HepG2 (cell line): ENCODE results near the gene METAP1D. TPM values are rescaled to one million over a fixed set of nuclear protein-coding genes. Genes with fewer than 3 reads are reported as not detected.

ENCODE experiments used
- FLYWCH1 ChIP-seq: sonication (generic); formaldehyde crosslinking; IDR thresholded peaks from 2 replicates; pipeline ENCODE4 v1.8.1; 2023; ENCODE audit warnings: mild to moderate bottlenecking, missing genetic modification reagents
- GATAD2A ChIP-seq: IDR thresholded peaks from 2 replicates; pipeline ENCODE4 v1.6.1; 2016
- GPN1 ChIP-seq: sonication (generic); formaldehyde crosslinking; IDR thresholded peaks from 2 replicates; pipeline ENCODE4 v1.5.1; 2020; ENCODE audit warnings: missing genetic modification reagents, borderline replicate concordance
- HIVEP1 ChIP-seq: sonication (generic); formaldehyde crosslinking; IDR thresholded peaks from 2 replicates; pipeline ENCODE4 v1.4.0; 2020; ENCODE audit warnings: mild to moderate bottlenecking, missing genetic modification reagents
- HNRNPL ChIP-seq: fragments of 200-400 bp; formaldehyde crosslinking; IDR thresholded peaks from 2 replicates; pipeline ENCODE4 v1.6.1; 2017; ENCODE audit warnings: mild to moderate bottlenecking, low read depth, low read length
- KAT8 ChIP-seq: IDR thresholded peaks from 2 replicates; pipeline ENCODE4 v1.6.1; 2016; ENCODE audit warnings: missing genetic modification reagents, missing compliant biosample characterization
- KIAA2018 ChIP-seq: sonication (generic); formaldehyde crosslinking; IDR thresholded peaks from 2 replicates; pipeline ENCODE4 v1.5.0; 2020; ENCODE audit warnings: mild to moderate bottlenecking, missing genetic modification reagents, borderline replicate concordance
- MEF2D ChIP-seq: sonication (generic); formaldehyde crosslinking; IDR thresholded peaks from 2 replicates; pipeline ENCODE4 v1.5.1; 2020; ENCODE audit warnings: mild to moderate bottlenecking, missing genetic modification reagents
- NFATC3 ChIP-seq: sonication (generic); formaldehyde crosslinking; IDR thresholded peaks from 2 replicates; pipeline ENCODE4 v1.5.1; 2020; ENCODE audit warnings: mild to moderate bottlenecking, missing genetic modification reagents
- NFIB ChIP-seq: sonication (generic); formaldehyde crosslinking; IDR thresholded peaks from 2 replicates; pipeline ENCODE4 v1.9.0; 2021; ENCODE audit warnings: missing genetic modification reagents, mild to moderate bottlenecking, borderline replicate concordance
- NR2F2 ChIP-seq: IDR thresholded peaks from 2 replicates; pipeline ENCODE4 v1.6.1; 2012; ENCODE audit warnings: low read depth, inconsistent platforms, borderline replicate concordance
- PLSCR1 ChIP-seq: sonication (generic); formaldehyde crosslinking; IDR thresholded peaks from 2 replicates; pipeline ENCODE4 v1.5.0; 2020; ENCODE audit warnings: missing genetic modification reagents, mild to moderate bottlenecking, borderline replicate concordance
- PTBP1 ChIP-seq: fragments of 200-400 bp; formaldehyde crosslinking; IDR thresholded peaks from 2 replicates; pipeline ENCODE4 v1.6.1; 2018; ENCODE audit warnings: low read length, low read depth; ENCODE audit not compliant: poor library complexity, severe bottlenecking
- RELA ChIP-seq: sonication (generic); formaldehyde crosslinking; IDR thresholded peaks from 2 replicates; pipeline ENCODE4 v1.4.0; 2020; ENCODE audit warnings: missing genetic modification reagents
- SP140L ChIP-seq: sonication (generic); formaldehyde crosslinking; IDR thresholded peaks from 2 replicates; pipeline ENCODE4 v1.4.0; 2020; ENCODE audit warnings: missing genetic modification reagents, borderline replicate concordance
- THAP8 ChIP-seq: sonication (generic); formaldehyde crosslinking; IDR thresholded peaks from 2 replicates; pipeline ENCODE4 v1.5.1; 2020; ENCODE audit warnings: missing genetic modification reagents, mild to moderate bottlenecking, borderline replicate concordance
- U2AF2 ChIP-seq: fragments of 200-400 bp; formaldehyde crosslinking; IDR thresholded peaks from 2 replicates; pipeline ENCODE4 v1.6.1; 2017; ENCODE audit warnings: low read depth, mild to moderate bottlenecking, low read length
- XBP1 ChIP-seq: sonication (generic); formaldehyde crosslinking; IDR thresholded peaks from 2 replicates; pipeline ENCODE4 v1.5.0; 2020; ENCODE audit warnings: missing genetic modification reagents
- ZFP36 ChIP-seq: fragments of 150-350 bp; IDR thresholded peaks from 2 replicates; pipeline ENCODE4 v1.6.1; 2018; ENCODE audit warnings: borderline replicate concordance, low read length, low read depth; ENCODE audit not compliant: partially characterized antibody
- ZNF749 ChIP-seq: sonication (generic); formaldehyde crosslinking; IDR thresholded peaks from 2 replicates; pipeline ENCODE4 v1.8.0; 2022; ENCODE audit warnings: mild to moderate bottlenecking, missing genetic modification reagents, moderate library complexity, borderline replicate concordance
- ZSCAN25 ChIP-seq: sonication (generic); formaldehyde crosslinking; IDR thresholded peaks from 2 replicates; pipeline ENCODE4 v1.8.0; 2022; ENCODE audit warnings: mild to moderate bottlenecking, missing genetic modification reagents
- polyA plus RNA-seq, 8 experiments: library from polyadenylated mRNA; depleted of rRNA in 3 of 8; stranded (reverse) in 7 of 8; unstranded in 1 of 8; fragments of >200 nt; fragmentation: Illumina TruSeq in 4 of 8; extraction: Trizol in 4 of 8; gene quantifications; 2 replicates each; pipeline versions ENCODE4 v1.2.1 to v1.2.3, GENCODE V29; 2011 to 2016; ENCODE audit warnings: low read depth in 4 of 8, missing spikeins in 1 of 8, mixed read lengths in 1 of 8; ENCODE audit not compliant: insufficient read depth in 1 of 8
- total RNA-seq, 5 experiments: library from RNA; depleted of rRNA; stranded (reverse); fragments of >200 nt; fragmentation: Illumina TruSeq; extraction: Trizol; gene quantifications; 2 replicates each; pipeline ENCODE4 v1.2.3, GENCODE V29; 2016; ENCODE audit warnings: low read depth in 1 of 5

Gene METAP1D
- total and polyA plus RNA-seq, 2 of the 13 experiments (the other 11 are each of a cell fraction or from before 2014, with no cell fraction given), result 14.7 to 21.6 TPM

- TF ChIP-seq XBP1 (CRISPR knock-in tag), result no peak
- TF ChIP-seq ZSCAN25 (CRISPR knock-in tag), result no peak
- TF ChIP-seq GATAD2A (CRISPR knock-in tag), result no peak
- no peak for TF ChIP-seq FLYWCH1 (CRISPR knock-in tag)
- no peak for TF ChIP-seq PTBP1
- no peak; the same call in 1 of the 2 replicates for TF ChIP-seq NFIB (CRISPR knock-in tag)
- TF ChIP-seq GPN1 (CRISPR knock-in tag), result no peak; the same call in 1 of the 2 replicates
- TF ChIP-seq KAT8 (CRISPR knock-in tag), result peak; percentile 20; the same call in 1 of the 2 replicates
- TF ChIP-seq PLSCR1, result no peak
- TF ChIP-seq ZNF749 (CRISPR knock-in tag), result peak; percentile 39; the same call in 1 of the 2 replicates
- no peak for TF ChIP-seq MEF2D
- no peak for TF ChIP-seq U2AF2
- peak; percentile 27; the same call in 1 of the 2 replicates for TF ChIP-seq HNRNPL
- TF ChIP-seq NFATC3 (CRISPR knock-in tag), result no peak; the same call in 1 of the 2 replicates
- peak; percentile 50; the same call in 1 of the 2 replicates for TF ChIP-seq KIAA2018
- TF ChIP-seq THAP8, result no peak
- TF ChIP-seq RELA (CRISPR knock-in tag), result no peak
- peak; percentile 48; the same call in 1 of the 2 replicates for TF ChIP-seq SP140L (CRISPR knock-in tag)
- TF ChIP-seq NR2F2, result no peak
- peak; percentile 63; the same call in 1 of the 2 replicates for TF ChIP-seq HIVEP1 (CRISPR knock-in tag)
- TF ChIP-seq ZFP36, result no peak
Observed at GRCh38 chr2:172084645-172085459, 85.1 kb downstream of the METAP1D start (continued).
